ENCODE results near the gene PLA2G12A. TPM values are rescaled to one million over a fixed set of nuclear protein-coding genes. Genes with fewer than 3 reads are reported as not detected.

The PLA2G12A gene
- total RNA-seq, result 10 to 100 TPM in 5 of 6 donors, 1 to 10 TPM in 1; 8.4 to 34.2 (median 24.1) TPM

- no peaks in the 10 kb centered on the region for H3K36me3 ChIP-seq
- no peaks in the 10 kb centered on the region for H3K9me3 ChIP-seq
- WGBS, 2 donors, result 0% methylated on average over 21 to 26 of the region's 83 CpGs
- DNase-seq, result peak; percentile 90 to 96
- TF ChIP-seq POLR2AphosphoS5 (IDR thresholded peaks at IDR 0.05) (peak in 1 of 2 donors; percentile 77), CTCF (IDR thresholded peaks at IDR 0.05) (no peak), POLR2A (IDR thresholded peaks at IDR 0.05) (peak in 3 of 4 donors; percentile 14 to 77 (median 42))
- H3K27me3 ChIP-seq, result no peaks in the 10 kb centered on the region
- peak within 1 kb of the TSS; percentile 76 to 87 (median 84) for H3K27ac ChIP-seq
- H3K4me3 ChIP-seq, result peak within 1 kb of the TSS; percentile 75 to 98 (median 80)
- ATAC-seq (ENCODE audit: low FRiP score in 2 of 2), result peak; percentile 95 to 97
- peaks cover 0 to 21% (median 8%) of the 10 kb centered on the region in 4 donors for H3K4me1 ChIP-seq
Observed at GRCh38 chr4:109729718-109730618, at the start of gene PLA2G12A. TSS of gene PLA2G12A (minus strand) at chr4:109730070. CDS start at chr4:109729809, 261 bp downstream.

- Histone ChIP-seq H3K4me1 (no peaks in the 10 kb centered on the region), H3K27ac (no peak overlapping the region), H3K27me3 (no peaks in the 10 kb centered on the region), H3K9me3 (no peaks in the 10 kb centered on the region), H3K36me3 (peaks cover 0 to 6% (median 0%) of the 10 kb centered on the region in 4 donors), H3K4me3 (no peak overlapping the region)
- TF ChIP-seq EP300 (IDR thresholded peaks at IDR 0.05) (no peak), CTCF (IDR thresholded peaks at IDR 0.05) (no peak)
- DNase-seq (no peak), ATAC-seq (ENCODE audit: low FRiP score in 2 of 2) (no peak)
- WGBS, 2 donors, result 68 to 74% methylated on average over 5 of the region's 5 CpGs
Observed at GRCh38 chr4:109764789-109765402, 35.0 kb upstream of the PLA2G12A start.

- no peak for DNase-seq
- ATAC-seq (ENCODE audit: low FRiP score in 2 of 2), result no peak
- no peaks in the 10 kb centered on the region for H3K27me3 ChIP-seq
- WGBS, 2 donors, result 71 to 75% methylated on average over 2 of the region's 2 CpGs
- no peak overlapping the region for H3K4me3 ChIP-seq
- H3K9me3 ChIP-seq, result no peaks in the 10 kb centered on the region
- no peak overlapping the region for H3K27ac ChIP-seq
- H3K4me1 ChIP-seq, result no peaks in the 10 kb centered on the region
- no peak for TF ChIP-seq POLR2AphosphoS5 (IDR thresholded peaks at IDR 0.05)
- peaks cover 0 to 6% (median 0%) of the 10 kb centered on the region in 4 donors for H3K36me3 ChIP-seq
Observed at GRCh38 chr4:109764376-109764775, 34.5 kb upstream of the PLA2G12A start.

DNA sequence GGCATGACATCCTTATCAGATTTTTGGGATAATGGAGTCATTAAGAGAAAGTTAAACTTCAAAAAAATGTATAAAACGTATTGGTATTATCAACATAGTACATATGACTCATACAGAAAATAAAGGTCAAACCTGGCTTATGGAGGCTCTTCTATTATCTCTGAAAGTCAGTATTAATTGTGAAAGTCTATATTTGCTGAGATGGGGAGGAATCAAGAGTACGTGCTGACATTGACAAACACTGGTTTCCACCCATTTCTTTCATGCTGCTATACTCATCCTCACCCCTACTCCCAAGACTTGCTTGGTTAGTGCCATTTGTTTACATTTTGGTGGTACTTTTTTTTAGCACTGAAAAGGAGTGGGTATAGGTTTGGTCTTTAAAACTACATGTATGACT, 30.8 kb upstream of the PLA2G12A start:
- H3K27me3 ChIP-seq, result no peaks in the 10 kb centered on the region
- no peaks in the 10 kb centered on the region for H3K9me3 ChIP-seq
- ATAC-seq (ENCODE audit: low FRiP score in 2 of 2) (no peak), DNase-seq (no peak)
- H3K4me1 ChIP-seq, result no peaks in the 10 kb centered on the region
- no peak overlapping the region for H3K4me3 ChIP-seq
- TF ChIP-seq POLR2A (IDR thresholded peaks at IDR 0.05) (no peak), POLR2AphosphoS5 (IDR thresholded peaks at IDR 0.05) (no peak), EP300 (IDR thresholded peaks at IDR 0.05) (no peak), CTCF (IDR thresholded peaks at IDR 0.05) (no peak)
- no peak overlapping the region for H3K27ac ChIP-seq
- WGBS, 2 donors, result 60 to 71% methylated on average over 2 of the region's 2 CpGs
- H3K36me3 ChIP-seq, result peaks cover 0 to 6% (median 0%) of the 10 kb centered on the region in 4 donors

DNA sequence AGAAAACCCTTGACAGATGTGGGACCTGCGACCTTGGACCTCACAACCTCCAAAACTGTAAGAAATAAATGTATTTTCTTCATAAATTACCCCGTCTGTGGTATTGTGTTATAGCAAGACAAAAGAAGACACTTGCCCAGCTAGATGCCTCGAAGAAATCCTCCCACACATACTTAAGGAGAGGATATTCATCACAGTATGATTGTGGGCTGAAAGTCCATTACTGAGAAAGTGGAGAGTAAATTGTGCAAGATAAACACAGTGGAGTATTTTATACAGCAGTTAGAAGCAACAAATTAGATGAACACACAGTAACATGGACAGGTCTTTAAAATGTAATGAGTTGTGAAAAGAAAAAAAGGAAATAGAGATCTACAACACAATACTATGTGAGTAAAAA, 25.8 kb upstream of the PLA2G12A start:
- DNase-seq, result no peak
- H3K4me1 ChIP-seq, result no peaks in the 10 kb centered on the region
- ATAC-seq (ENCODE audit: low FRiP score in 2 of 2), result no peak
- WGBS, 2 donors, result 83 to 86% methylated on average over 3 of the region's 3 CpGs
- no peaks in the 10 kb centered on the region for H3K36me3 ChIP-seq
- H3K27me3 ChIP-seq, result no peaks in the 10 kb centered on the region
- no peaks in the 10 kb centered on the region for H3K9me3 ChIP-seq
- no peak overlapping the region for H3K27ac ChIP-seq
- no peak overlapping the region for H3K4me3 ChIP-seq
- TF ChIP-seq EP300 (IDR thresholded peaks at IDR 0.05) (no peak), CTCF (IDR thresholded peaks at IDR 0.05) (no peak), POLR2A (IDR thresholded peaks at IDR 0.05) (no peak), POLR2AphosphoS5 (IDR thresholded peaks at IDR 0.05) (no peak)

Data from upper lobe of left lung (tissue), 6 donors.